ENCODE measurements around the gene PGBD4.

DNA sequence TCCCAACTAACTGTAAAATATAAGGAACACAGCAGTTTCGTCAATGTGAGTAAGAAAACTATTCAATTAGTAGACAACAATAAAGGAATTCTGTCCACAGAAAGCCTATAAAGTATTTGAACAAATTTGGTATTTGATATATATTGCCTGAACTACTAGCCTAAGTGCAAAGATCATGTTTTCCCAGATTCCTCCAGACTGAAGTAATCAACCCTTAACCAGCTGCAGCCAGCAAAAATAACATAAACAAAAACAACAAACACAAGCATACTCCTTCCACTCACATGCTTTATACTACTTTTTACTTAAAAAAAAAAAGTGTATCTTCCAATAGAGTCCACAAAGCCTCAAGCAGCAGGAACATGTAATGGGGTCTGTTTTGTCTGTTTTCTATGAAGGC, 24.1 kb downstream of the PGBD4 start:
- TF ChIP-seq, protein P1, sequence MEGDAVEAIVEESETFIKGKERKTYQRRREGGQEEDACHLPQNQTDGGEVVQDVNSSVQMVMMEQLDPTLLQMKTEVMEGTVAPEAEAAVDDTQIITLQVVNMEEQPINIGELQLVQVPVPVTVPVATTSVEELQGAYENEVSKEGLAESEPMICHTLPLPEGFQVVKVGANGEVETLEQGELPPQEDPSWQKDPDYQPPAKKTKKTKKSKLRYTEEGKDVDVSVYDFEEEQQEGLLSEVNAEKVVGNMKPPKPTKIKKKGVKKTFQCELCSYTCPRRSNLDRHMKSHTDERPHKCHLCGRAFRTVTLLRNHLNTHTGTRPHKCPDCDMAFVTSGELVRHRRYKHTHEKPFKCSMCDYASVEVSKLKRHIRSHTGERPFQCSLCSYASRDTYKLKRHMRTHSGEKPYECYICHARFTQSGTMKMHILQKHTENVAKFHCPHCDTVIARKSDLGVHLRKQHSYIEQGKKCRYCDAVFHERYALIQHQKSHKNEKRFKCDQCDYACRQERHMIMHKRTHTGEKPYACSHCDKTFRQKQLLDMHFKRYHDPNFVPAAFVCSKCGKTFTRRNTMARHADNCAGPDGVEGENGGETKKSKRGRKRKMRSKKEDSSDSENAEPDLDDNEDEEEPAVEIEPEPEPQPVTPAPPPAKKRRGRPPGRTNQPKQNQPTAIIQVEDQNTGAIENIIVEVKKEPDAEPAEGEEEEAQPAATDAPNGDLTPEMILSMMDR (IDR thresholded peaks at IDR 0.05): no peak
- TF ChIP-seq POLR2AphosphoS5 (IDR thresholded peaks at IDR 0.05; ENCODE audit: low read depth, low read length) (no peak), TCF7L2 (IDR thresholded peaks at IDR 0.05; ENCODE audit: low read depth, low read length) (no peak), SIN3A (IDR thresholded peaks at IDR 0.05; ENCODE audit: borderline replicate concordance, insufficient read depth, low read depth, low read length) (no peak)
- TF ChIP-seq, protein P2, sequence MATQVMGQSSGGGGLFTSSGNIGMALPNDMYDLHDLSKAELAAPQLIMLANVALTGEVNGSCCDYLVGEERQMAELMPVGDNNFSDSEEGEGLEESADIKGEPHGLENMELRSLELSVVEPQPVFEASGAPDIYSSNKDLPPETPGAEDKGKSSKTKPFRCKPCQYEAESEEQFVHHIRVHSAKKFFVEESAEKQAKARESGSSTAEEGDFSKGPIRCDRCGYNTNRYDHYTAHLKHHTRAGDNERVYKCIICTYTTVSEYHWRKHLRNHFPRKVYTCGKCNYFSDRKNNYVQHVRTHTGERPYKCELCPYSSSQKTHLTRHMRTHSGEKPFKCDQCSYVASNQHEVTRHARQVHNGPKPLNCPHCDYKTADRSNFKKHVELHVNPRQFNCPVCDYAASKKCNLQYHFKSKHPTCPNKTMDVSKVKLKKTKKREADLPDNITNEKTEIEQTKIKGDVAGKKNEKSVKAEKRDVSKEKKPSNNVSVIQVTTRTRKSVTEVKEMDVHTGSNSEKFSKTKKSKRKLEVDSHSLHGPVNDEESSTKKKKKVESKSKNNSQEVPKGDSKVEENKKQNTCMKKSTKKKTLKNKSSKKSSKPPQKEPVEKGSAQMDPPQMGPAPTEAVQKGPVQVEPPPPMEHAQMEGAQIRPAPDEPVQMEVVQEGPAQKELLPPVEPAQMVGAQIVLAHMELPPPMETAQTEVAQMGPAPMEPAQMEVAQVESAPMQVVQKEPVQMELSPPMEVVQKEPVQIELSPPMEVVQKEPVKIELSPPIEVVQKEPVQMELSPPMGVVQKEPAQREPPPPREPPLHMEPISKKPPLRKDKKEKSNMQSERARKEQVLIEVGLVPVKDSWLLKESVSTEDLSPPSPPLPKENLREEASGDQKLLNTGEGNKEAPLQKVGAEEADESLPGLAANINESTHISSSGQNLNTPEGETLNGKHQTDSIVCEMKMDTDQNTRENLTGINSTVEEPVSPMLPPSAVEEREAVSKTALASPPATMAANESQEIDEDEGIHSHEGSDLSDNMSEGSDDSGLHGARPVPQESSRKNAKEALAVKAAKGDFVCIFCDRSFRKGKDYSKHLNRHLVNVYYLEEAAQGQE (IDR thresholded peaks at IDR 0.05; ENCODE audit: insufficient read depth in 1 of 2, low read depth in 2 of 2, low read length in 1 of 2): no peak

Measured in Panc1 (cell line).